Peyer's patch (tissue), 4 donors: ENCODE data around the gene LCN6. TPM values are rescaled to one million over a fixed set of nuclear protein-coding genes. Genes with fewer than 3 reads are reported as not detected.
"Not testable (repeated sequence)": the region's sequence is repeated elsewhere in the genome, so short reads cannot be mapped to it uniquely, and the experiment has no call there.

ENCODE experiments used
- DNase-seq, 3 donors: peaks; one replicate each; pipeline ENCODE4 v3.0.0-alpha.2; 2017 to 2019
- H3K27ac ChIP-seq, 4 donors: fragments of 200-600 bp; sonication (generic); one replicate each; pipeline ENCODE4 v1.5.1; 2016 to 2019
- H3K27me3 ChIP-seq, 2 donors: fragments of 200-600 bp; sonication (generic); one replicate each; pipeline ENCODE4 v1.5.1; 2019
- H3K36me3 ChIP-seq, 3 donors: fragments of 200-600 bp; sonication (generic); one replicate each; pipeline ENCODE4 v1.5.1; 2016 to 2019
- H3K4me1 ChIP-seq, 4 donors: fragments of 200-600 bp; sonication (generic); one replicate each; pipeline ENCODE4 v1.5.1; 2016 to 2019
- H3K4me3 ChIP-seq, 4 donors: fragments of 200-600 bp; sonication (generic); 1 replicate in 3 of 4; 2 replicates in 1 of 4; pipeline ENCODE4 v1.5.1; 2016 to 2019; ENCODE audit warnings: mild to moderate bottlenecking in 1 of 4
- H3K9me3 ChIP-seq, 4 donors: fragments of 200-600 bp; sonication (generic); one replicate each; pipeline ENCODE4 v1.5.1; 2016 to 2019; ENCODE audit warnings: mild to moderate bottlenecking in 1 of 4
- POLR2A ChIP-seq, 2 donors: fragments of 450-650 bp; IDR thresholded peaks; one replicate each; pipeline ENCODE4 v1.5.1; 2017; ENCODE audit warnings: antibody characterized with exemption in 2 of 2, mild to moderate bottlenecking in 2 of 2, moderate library complexity in 2 of 2
- total RNA-seq, 4 donors: library from RNA; depleted of rRNA; stranded (reverse); fragments of >200 nt; gene quantifications; one replicate each; pipeline ENCODE4 v1.1.0, GENCODE V29; 2016
- TF ChIP-seq, protein P1 (sequence below), 6 experiments: fragments of 450-650 bp in 4 of 6; fragments of 200-600 bp in 2 of 6; sonication (generic) in 1 of 6; IDR thresholded peaks; one replicate each; pipeline ENCODE4 v1.5.1; 2017 to 2019; ENCODE audit warnings: antibody characterized with exemption in 6 of 6, mild to moderate bottlenecking in 3 of 6, moderate library complexity in 1 of 6

Gene LCN6
- total RNA-seq, 4 donors from 2014 or later: 4.7 to 17.3 (median 5.6) TPM

DNA sequence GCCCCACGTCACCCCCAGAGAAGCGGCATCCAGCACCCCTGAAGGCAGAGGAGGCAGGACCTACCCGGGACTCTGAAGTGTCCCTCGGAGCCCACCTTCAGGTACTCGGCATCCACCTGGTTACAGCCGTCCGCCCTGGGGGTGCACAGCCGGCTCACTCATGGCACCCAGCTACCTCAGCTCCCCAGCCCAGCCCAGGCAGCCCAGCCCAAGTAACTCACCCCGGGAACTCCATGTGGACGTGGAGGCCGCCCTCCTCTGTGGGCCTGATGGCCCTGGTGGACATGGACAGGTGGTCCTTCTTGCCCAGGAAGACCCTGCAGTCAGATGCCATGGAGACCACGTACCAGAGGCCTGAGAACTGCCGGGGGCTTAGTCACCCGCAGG, 15.3 kb upstream of the LCN6 start:
- Histone ChIP-seq H3K4me3 (no peak overlapping the region), H3K9me3 (no peaks in the 10 kb centered on the region), H3K36me3 (no peaks in the 10 kb centered on the region), H3K27ac (no peak overlapping the region), H3K4me1 (peaks cover 0 to 9% (median 0%) of the 10 kb centered on the region in 4 donors), H3K27me3 (no peaks in the 10 kb centered on the region)
- DNase-seq: no peak
- TF ChIP-seq POLR2A (IDR thresholded peaks at IDR 0.05): no peak
- TF ChIP-seq, protein P1, sequence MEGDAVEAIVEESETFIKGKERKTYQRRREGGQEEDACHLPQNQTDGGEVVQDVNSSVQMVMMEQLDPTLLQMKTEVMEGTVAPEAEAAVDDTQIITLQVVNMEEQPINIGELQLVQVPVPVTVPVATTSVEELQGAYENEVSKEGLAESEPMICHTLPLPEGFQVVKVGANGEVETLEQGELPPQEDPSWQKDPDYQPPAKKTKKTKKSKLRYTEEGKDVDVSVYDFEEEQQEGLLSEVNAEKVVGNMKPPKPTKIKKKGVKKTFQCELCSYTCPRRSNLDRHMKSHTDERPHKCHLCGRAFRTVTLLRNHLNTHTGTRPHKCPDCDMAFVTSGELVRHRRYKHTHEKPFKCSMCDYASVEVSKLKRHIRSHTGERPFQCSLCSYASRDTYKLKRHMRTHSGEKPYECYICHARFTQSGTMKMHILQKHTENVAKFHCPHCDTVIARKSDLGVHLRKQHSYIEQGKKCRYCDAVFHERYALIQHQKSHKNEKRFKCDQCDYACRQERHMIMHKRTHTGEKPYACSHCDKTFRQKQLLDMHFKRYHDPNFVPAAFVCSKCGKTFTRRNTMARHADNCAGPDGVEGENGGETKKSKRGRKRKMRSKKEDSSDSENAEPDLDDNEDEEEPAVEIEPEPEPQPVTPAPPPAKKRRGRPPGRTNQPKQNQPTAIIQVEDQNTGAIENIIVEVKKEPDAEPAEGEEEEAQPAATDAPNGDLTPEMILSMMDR (IDR thresholded peaks at IDR 0.05): no peak

- H3K36me3 ChIP-seq: no peaks in the 10 kb centered on the region
- peak in 2 of 3 donors; percentile 48 to 58 for DNase-seq
- H3K27me3 ChIP-seq: no peaks in the 10 kb centered on the region
- H3K9me3 ChIP-seq: no peaks in the 10 kb centered on the region
- H3K27ac ChIP-seq: no peak overlapping the region
- H3K4me1 ChIP-seq: peaks cover 0 to 14% (median 0%) of the 10 kb centered on the region in 4 donors
- TF ChIP-seq, protein P1 (IDR thresholded peaks at IDR 0.05): no peak
- no peak for TF ChIP-seq POLR2A (IDR thresholded peaks at IDR 0.05)
- no peak overlapping the region for H3K4me3 ChIP-seq
These were observed 14.8 kb upstream of the LCN6 start for GRCh38 chr9:136762915-136763648.

DNA sequence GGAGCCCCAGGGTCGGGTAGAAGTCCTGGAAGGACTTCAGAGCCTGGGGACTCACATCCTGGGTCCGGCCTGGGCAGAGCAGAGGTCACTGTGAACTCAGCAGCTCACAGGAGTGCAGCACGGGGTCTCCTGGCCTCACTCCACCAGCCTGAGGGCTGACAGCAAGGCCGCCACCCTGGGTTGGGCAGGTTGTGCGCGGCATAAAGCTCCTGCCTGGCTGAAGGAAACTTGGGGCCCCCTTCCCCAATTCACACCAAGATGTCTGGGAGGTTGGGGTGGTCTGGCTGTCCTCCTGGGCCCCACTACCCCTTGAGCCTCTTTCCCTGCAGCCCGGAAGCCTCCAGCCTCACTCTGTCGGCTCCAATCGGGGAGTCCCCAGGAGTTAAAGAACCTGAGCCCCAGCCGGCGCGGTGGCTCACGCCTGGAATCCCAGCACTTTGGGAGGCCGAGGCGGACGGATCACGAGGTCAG, 13.9 kb upstream of the LCN6 start:
- no peaks in the 10 kb centered on the region for H3K9me3 ChIP-seq
- H3K4me3 ChIP-seq: no peak overlapping the region
- peaks cover 0 to 18% (median 0%) of the 10 kb centered on the region in 4 donors for H3K4me1 ChIP-seq
- H3K27me3 ChIP-seq: no peaks in the 10 kb centered on the region
- H3K36me3 ChIP-seq: no peaks in the 10 kb centered on the region
- H3K27ac ChIP-seq: no peak overlapping the region
- no peak for DNase-seq
- TF ChIP-seq, protein P1 (IDR thresholded peaks at IDR 0.05): no peak
- TF ChIP-seq POLR2A (IDR thresholded peaks at IDR 0.05): no peak

DNA sequence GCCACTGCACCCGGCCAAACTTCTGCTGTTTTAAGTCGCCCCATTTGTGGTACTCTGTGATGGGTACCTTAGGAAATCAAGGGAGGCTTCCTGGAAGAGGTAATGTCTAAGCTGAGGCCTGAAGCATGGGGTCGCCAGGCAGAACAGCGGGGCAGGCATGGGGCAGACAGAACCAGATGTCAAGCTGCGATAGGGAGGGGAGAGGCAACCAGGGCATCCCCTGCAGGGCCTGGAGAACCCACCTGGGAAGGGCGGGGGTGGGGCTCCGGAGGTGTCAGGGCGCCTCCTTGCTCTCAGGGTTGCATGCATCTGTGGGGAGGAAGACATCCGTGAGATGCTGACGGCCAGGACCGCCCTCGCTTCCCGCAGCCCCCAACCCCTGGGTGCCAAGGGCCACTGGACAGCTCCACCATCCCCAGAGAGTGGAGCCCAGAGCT, 13.2 kb upstream of the LCN6 start:
- Histone ChIP-seq H3K27me3 (no peaks in the 10 kb centered on the region), H3K4me1 (peaks cover 0 to 18% (median 0%) of the 10 kb centered on the region in 4 donors), H3K9me3 (no peaks in the 10 kb centered on the region), H3K27ac (no peak overlapping the region), H3K4me3 (no peak overlapping the region), H3K36me3 (no peaks in the 10 kb centered on the region)
- no peak for DNase-seq
- TF ChIP-seq, protein P1 (IDR thresholded peaks at IDR 0.05): no peak
- no peak for TF ChIP-seq POLR2A (IDR thresholded peaks at IDR 0.05)

DNA sequence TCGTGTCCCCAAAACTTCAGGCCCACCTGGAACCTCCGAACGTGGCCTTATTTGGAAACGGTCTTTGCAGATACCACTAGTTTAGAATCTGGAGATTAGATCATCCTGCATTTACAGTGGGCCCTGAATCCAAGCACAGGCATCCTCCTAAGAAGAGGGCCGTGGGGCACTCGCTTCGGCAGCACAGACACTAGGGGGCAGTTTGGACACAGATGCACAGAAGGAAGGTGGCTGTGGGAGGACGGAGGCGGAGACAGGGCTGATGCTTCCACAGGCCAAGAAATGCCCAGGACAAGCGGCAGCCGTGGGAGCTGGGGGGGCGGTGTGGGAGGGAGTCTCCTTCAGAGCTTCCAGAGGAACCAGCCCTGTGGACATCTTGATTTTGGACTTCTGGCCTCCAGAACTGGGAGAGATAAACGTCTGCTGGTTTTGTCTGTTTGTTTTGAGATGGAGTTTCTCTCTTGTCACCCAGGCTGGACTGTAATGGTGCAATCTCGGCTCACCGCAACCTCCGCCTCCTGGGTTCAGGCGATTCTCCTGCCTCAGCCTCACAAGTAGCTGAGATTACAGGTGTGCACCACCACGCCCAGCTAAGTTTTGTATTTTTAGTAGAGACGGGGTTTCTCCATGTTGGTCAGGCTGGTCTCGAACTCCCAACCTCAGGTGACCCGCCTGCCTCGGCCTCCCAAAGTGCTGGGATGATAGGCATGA, 12.7 kb upstream of the LCN6 start:
- not testable (repeated sequence) for H3K9me3 ChIP-seq, H3K27ac ChIP-seq, H3K4me3 ChIP-seq, H3K36me3 ChIP-seq, H3K27me3 ChIP-seq
- TF ChIP-seq, protein P1 (IDR thresholded peaks at IDR 0.05): peak in 4 of 6 experiments; percentile 43 to 46 (median 45)
- DNase-seq: peak; percentile 49 to 74 (median 61)
- H3K4me1 ChIP-seq: peaks cover 0 to 18% (median 0%) of the 10 kb centered on the region in 4 donors
